GM12878 (cell line): ENCODE results near the gene IRAK2.

Source experiments
- CREB1 ChIP-seq: IDR thresholded peaks from 2 replicates; pipeline ENCODE4 v1.6.1; 2012; ENCODE audit warnings: low read depth, mild to moderate bottlenecking, inconsistent platforms
- REST ChIP-seq: IDR thresholded peaks from 2 replicates; pipeline ENCODE4 v1.6.1; 2012; ENCODE audit warnings: mild to moderate bottlenecking, low read depth, low read length
- TF ChIP-seq, protein P1 (sequence below), 3 experiments: IDR thresholded peaks in 2 of 3; conservative IDR thresholded peaks in 1 of 3; 2 replicates each; pipeline ENCODE4 v1.5.1; 2011; ENCODE audit warnings: low read depth in 3 of 3, low read length in 3 of 3, mild to moderate bottlenecking in 3 of 3, control low read depth in 2 of 3, moderate library complexity in 2 of 3, inconsistent platforms in 1 of 3, mixed read lengths in 1 of 3; ENCODE audit not compliant: control insufficient read depth in 2 of 3, insufficient read depth in 1 of 3; ENCODE audit errors: extremely low read depth in 1 of 3

- TF ChIP-seq, protein P1, sequence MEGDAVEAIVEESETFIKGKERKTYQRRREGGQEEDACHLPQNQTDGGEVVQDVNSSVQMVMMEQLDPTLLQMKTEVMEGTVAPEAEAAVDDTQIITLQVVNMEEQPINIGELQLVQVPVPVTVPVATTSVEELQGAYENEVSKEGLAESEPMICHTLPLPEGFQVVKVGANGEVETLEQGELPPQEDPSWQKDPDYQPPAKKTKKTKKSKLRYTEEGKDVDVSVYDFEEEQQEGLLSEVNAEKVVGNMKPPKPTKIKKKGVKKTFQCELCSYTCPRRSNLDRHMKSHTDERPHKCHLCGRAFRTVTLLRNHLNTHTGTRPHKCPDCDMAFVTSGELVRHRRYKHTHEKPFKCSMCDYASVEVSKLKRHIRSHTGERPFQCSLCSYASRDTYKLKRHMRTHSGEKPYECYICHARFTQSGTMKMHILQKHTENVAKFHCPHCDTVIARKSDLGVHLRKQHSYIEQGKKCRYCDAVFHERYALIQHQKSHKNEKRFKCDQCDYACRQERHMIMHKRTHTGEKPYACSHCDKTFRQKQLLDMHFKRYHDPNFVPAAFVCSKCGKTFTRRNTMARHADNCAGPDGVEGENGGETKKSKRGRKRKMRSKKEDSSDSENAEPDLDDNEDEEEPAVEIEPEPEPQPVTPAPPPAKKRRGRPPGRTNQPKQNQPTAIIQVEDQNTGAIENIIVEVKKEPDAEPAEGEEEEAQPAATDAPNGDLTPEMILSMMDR (IDR thresholded peaks at IDR 0.05 in 2 of 3, conservative IDR thresholded peaks at IDR 0.05 in 1 of 3; ENCODE audit: control insufficient read depth in 2 of 3, extremely low read depth in 1 of 3, insufficient read depth in 1 of 3, low read depth in 3 of 3, low read length in 3 of 3) = no peak
- no peak for TF ChIP-seq CREB1
- no peak for TF ChIP-seq REST
Observed at GRCh38 chr3:10285272-10286132, 120.8 kb downstream of the IRAK2 start.
